SJSA1 (cell line): ENCODE data around the gene PTPRO. TPM values are rescaled to one million over a fixed set of nuclear protein-coding genes. Genes with fewer than 3 reads are reported as not detected.

ENCODE experiments used
- DNase-seq, 2 experiments: peaks; one replicate each; pipeline ENCODE4 v3.0.0-alpha.2; 2015 to 2020; ENCODE audit warnings: low spot score in 2 of 2, low read depth in 1 of 2
- H3K27ac ChIP-seq: fragments of 250-450 bp; sonication (Bioruptor Pico); 2 replicates; pipeline ENCODE4 v1.5.1; 2020; ENCODE audit warnings: mild to moderate bottlenecking, moderate library complexity
- H3K27me3 ChIP-seq: fragments of 250-450 bp; sonication (Bioruptor Pico); replicated peaks from 2 replicates; pipeline ENCODE4 v1.5.1; 2020; ENCODE audit warnings: mild to moderate bottlenecking, moderate library complexity
- H3K36me3 ChIP-seq: fragments of 250-450 bp; sonication (Bioruptor Pico); 2 replicates; pipeline ENCODE4 v1.5.1; 2020; ENCODE audit warnings: mild to moderate bottlenecking
- H3K4me1 ChIP-seq: fragments of 250-450 bp; sonication (Bioruptor Pico); replicated peaks from 2 replicates; pipeline ENCODE4 v1.6.1; 2021; ENCODE audit warnings: mild to moderate bottlenecking
- H3K4me3 ChIP-seq: fragments of 250-450 bp; sonication (Bioruptor Pico); 2 replicates; pipeline ENCODE4 v1.5.1; 2020; ENCODE audit warnings: mild to moderate bottlenecking
- H3K9me3 ChIP-seq: fragments of 250-450 bp; sonication (Bioruptor Pico); replicated peaks from 2 replicates; pipeline ENCODE4 v1.5.1; 2020; ENCODE audit warnings: mild to moderate bottlenecking
- total RNA-seq: library from RNA; depleted of rRNA; stranded (reverse); fragments of >200 nt; shearing (Covaris generic); gene quantifications from 2 replicates; pipeline ENCODE4 v1.2.3, GENCODE V29; 2014

Gene PTPRO
- total RNA-seq, 1 experiment from 2014 or later = 0.55 TPM

DNA sequence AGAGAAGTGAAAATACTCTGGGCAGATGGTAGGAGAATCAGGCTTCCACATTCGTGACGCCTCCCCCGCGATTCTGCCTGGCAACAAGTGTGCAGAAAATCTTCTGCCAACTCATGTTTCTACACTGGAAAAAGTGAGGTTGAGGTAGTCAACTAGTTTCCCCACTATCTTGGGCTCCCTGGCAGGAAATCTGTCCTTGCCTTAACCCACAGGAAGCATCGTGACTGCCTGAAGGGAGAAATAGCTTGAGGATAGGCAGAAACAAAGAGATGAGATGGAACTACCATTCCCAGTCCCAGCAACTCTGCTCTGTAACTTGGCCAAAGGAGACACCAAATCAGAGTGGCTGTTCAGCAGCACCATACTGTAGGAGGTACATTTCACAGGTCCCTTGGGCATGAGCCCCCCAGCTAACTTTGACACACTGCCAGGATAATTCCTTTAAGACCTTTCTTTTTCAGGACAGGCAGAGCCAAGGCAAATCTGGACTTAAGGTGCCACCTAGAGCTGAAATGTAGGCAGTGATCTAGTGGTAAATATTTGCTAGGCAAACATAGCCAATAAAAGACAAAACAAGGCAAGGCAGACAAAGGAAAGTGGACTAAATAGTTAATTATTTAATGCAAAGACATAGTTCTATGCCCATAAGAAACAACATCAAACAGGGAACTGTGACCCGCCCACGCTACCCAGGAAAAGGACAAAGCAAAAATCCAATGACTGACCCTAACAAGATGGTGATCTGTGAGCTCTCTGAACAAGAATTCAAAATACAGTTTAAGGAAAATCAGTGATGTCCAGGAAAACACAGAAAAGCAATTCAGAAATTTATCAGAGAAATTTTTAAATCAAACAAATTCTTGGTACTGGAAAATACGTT, 205.1 kb downstream of the PTPRO start:
- no peak for DNase-seq
- H3K9me3 ChIP-seq = no peaks in the 10 kb centered on the region
- peaks cover 7% of the 10 kb centered on the region for H3K4me1 ChIP-seq
- H3K27me3 ChIP-seq = no peaks in the 10 kb centered on the region
- H3K27ac ChIP-seq = no peak overlapping the region
- H3K4me3 ChIP-seq = no peak overlapping the region
- H3K36me3 ChIP-seq = no peaks in the 10 kb centered on the region

DNA sequence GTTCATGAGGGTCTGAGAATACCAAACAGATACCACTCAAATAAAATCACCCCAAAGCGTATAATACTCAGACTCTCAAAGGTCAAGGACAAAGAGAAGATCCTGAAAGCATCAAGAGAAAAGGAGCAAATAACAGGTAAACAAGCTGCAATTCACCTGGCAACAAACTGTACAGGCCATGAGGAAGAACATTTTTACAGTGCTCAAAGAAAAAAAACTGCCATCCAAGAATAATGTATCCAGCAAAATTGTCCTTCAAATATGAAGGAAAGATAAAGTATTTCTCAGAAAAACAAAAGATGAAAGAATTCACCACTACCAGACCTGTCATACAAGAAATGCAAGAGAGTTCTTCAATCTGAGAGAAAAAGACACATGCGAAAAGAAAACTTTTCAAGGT, 206.4 kb downstream of the PTPRO start:
- no peaks in the 10 kb centered on the region for H3K36me3 ChIP-seq
- DNase-seq = no peak
- H3K27me3 ChIP-seq = no peaks in the 10 kb centered on the region
- H3K9me3 ChIP-seq = no peaks in the 10 kb centered on the region
- peaks cover 7% of the 10 kb centered on the region for H3K4me1 ChIP-seq
- no peak overlapping the region for H3K4me3 ChIP-seq
- H3K27ac ChIP-seq = no peak overlapping the region

DNA sequence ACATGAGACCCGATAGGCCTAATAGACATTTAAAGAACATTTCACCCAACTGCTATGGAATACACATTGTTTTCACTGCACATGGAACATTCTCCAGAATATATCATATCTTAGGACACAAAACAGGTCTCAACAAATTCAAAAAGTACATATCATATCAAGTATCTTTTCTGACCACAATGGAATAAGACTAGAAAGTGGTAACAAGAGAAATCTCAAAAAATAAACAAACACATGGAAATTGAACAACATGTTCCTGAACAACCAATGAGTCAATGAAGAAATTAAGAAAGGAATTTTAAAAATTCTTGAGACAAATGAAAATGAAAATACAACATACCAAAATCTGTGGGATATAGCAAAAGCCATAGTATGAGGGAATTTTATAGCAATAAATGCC, 208.1 kb downstream of the PTPRO start:
- Histone ChIP-seq H3K4me1 (peaks cover 15% of the 10 kb centered on the region), H3K9me3 (no peaks in the 10 kb centered on the region), H3K27me3 (no peaks in the 10 kb centered on the region), H3K27ac (no peak overlapping the region), H3K36me3 (no peaks in the 10 kb centered on the region), H3K4me3 (no peak overlapping the region)
- DNase-seq = no peak

DNA sequence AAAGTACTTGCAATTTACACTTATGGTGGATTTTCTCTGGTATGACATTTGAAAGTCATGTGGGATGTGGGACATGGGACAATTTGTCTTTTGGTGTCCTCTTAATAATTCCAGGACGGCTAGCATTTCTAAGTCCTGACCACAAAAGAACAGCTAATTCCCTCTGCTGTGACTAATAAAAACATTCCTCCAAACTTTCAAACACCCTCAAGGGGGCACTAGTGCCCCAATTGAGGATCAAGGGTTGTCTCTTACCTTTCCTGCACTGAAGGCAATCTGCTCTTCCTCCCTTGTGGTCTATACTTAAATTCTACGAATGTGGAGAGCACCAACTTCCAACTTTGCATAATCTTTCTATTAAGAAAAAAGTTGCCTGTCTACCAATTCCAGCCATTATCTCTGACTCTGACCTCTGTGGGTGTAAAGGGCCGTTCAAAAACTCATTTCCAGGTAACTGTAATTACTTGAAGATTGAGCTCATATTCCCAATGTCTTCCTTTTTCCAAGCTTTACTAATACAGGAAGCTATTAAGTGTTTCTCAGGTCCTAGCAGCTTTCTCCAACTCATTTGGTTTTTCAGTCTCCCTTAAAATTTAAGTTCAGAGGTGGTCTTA, 210.2 kb downstream of the PTPRO start:
- H3K4me3 ChIP-seq = no peak overlapping the region
- H3K27ac ChIP-seq = no peak overlapping the region
- H3K36me3 ChIP-seq = no peaks in the 10 kb centered on the region
- H3K9me3 ChIP-seq = no peaks in the 10 kb centered on the region
- H3K27me3 ChIP-seq = no peaks in the 10 kb centered on the region
- peak in 1 of 2 experiments; percentile 58 for DNase-seq
- peaks cover 15% of the 10 kb centered on the region for H3K4me1 ChIP-seq

DNA sequence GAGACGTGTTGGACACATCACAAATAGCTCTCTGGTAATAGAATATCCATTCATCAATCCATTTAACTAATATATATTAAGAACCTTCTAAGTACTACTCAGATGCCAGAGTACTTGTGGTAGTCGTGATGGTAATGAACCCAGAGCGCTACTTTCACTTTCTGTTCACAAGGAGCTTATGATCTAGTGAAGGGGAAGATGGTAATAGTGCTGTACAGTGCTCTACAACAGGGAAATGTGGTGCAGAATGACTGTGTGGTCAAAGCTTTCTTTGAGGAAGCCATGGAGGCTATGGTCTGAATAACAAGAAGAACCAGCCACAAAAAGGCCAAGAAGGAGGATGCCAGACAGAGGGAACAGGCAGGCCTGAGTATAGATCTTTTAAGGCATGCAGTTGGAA, 212.0 kb downstream of the PTPRO start:
- Histone ChIP-seq H3K27ac (no peak overlapping the region), H3K4me1 (peaks cover 15% of the 10 kb centered on the region), H3K4me3 (no peak overlapping the region), H3K27me3 (no peaks in the 10 kb centered on the region), H3K9me3 (no peaks in the 10 kb centered on the region), H3K36me3 (no peaks in the 10 kb centered on the region)
- DNase-seq = no peak

DNA sequence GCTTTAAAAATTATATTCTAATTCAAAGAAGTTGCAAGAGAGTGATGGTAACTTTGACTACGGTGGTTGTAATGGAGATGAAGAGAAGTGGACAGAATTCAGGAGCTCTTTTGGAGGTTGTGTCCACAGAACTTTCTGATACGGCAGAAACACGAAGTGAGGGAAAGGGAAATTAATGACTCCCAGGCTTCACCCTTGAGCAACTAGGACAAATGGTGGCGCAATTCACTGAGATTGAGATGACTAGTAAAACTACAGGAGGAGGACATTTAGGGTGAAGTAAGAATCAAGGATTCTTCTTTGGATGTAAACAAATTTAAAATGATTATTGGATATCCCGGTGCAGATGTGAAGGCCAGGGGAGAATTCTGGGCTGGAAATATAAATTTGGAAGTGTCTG, 212.6 kb downstream of the PTPRO start:
- Histone ChIP-seq H3K27ac (no peak overlapping the region), H3K4me3 (no peak overlapping the region), H3K9me3 (no peaks in the 10 kb centered on the region), H3K36me3 (no peaks in the 10 kb centered on the region), H3K27me3 (no peaks in the 10 kb centered on the region), H3K4me1 (peaks cover 15% of the 10 kb centered on the region)
- DNase-seq = no peak

DNA sequence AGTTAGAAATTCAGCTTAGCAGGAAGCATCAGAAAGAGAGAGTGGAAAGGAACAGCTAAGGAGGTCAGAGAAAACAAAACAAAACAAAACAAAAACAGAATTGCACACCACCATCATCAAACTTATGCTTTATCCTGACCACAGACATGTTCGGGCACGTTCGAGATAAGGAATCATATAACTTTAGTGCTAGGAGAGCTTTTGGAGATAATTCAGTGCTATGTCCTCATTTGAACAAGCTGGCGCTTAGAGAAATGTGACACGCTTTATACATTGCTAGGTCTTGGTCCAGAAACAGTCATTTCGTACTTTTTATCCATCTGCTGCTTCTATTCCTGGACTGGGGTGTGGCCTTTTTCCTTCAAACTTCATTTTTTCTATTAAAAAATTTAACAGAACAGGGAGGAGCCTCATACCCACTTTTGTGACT, 213.1 kb downstream of the PTPRO start:
- no peaks in the 10 kb centered on the region for H3K36me3 ChIP-seq
- H3K4me1 ChIP-seq = peaks cover 15% of the 10 kb centered on the region
- no peak for DNase-seq
- H3K9me3 ChIP-seq = no peaks in the 10 kb centered on the region
- no peak overlapping the region for H3K4me3 ChIP-seq
- H3K27me3 ChIP-seq = no peaks in the 10 kb centered on the region
- H3K27ac ChIP-seq = no peak overlapping the region

DNA sequence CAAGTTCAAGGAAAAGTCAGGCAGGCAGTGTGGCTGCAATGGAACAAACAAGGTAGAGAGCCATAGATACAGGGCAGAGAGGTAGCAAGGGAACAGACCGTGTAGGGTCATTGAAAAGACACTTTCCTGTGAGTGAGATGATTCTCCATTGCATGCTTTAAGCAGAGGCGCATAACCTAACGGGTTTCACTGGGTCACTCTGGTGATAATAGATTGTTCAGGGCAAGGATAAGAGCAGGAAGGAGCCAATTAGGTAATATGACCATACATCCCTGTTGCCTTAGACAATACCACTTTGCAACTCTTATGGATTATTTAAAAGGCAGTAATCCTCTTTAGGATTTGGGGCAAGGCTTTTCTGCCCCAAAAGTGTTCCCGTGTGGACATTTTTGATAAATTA, 214.1 kb downstream of the PTPRO start:
- H3K36me3 ChIP-seq = no peaks in the 10 kb centered on the region
- no peaks in the 10 kb centered on the region for H3K27me3 ChIP-seq
- DNase-seq = no peak
- peaks cover 23% of the 10 kb centered on the region for H3K4me1 ChIP-seq
- no peak overlapping the region for H3K27ac ChIP-seq
- H3K9me3 ChIP-seq = no peaks in the 10 kb centered on the region
- H3K4me3 ChIP-seq = no peak overlapping the region

DNA sequence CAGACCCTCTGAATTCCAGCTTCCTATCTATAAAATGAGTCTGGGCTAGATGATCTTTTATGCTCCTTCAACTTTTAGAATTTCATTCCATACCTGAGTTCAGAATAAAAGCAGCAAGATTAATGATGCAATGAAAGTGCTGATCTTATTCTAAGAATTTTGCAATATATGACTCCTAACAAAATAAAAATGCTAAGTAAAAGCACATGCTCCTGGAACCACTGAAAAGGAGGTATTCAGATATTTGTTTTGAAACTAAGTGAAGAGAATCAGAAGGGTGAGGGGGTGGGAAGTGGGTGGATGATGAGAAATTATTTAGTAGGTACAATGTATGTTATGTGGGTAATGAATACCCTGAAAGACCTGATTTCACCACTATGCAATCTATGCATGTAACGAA, 216.6 kb downstream of the PTPRO start:
- Histone ChIP-seq H3K9me3 (no peaks in the 10 kb centered on the region), H3K36me3 (no peaks in the 10 kb centered on the region), H3K4me3 (no peak overlapping the region), H3K27ac (no peak overlapping the region), H3K4me1 (peaks cover 30% of the 10 kb centered on the region), H3K27me3 (no peaks in the 10 kb centered on the region)
- no peak for DNase-seq

DNA sequence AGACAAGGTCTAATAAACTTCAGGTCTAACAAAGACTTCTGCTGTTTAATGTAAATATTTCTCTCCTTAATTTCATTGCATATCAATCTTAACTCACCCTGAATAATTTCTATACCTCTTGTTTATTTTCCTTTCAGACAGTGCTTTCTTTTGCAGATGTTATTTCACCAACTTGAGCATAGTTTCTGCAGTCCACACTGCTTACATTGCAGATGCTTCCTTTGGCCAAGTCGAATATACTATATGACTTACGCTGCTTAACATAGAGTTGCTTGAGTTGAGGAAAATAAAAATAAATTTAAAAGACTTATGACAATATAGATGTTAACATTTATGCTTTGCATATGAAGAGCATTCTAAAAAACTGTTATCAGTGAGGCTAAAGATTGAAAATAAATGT, 217.7 kb downstream of the PTPRO start:
- Histone ChIP-seq H3K9me3 (no peaks in the 10 kb centered on the region), H3K27me3 (no peaks in the 10 kb centered on the region), H3K27ac (peak overlapping the region; percentile 40), H3K4me1 (peaks cover 23% of the 10 kb centered on the region), H3K36me3 (no peaks in the 10 kb centered on the region), H3K4me3 (no peak overlapping the region)
- no peak for DNase-seq

DNA sequence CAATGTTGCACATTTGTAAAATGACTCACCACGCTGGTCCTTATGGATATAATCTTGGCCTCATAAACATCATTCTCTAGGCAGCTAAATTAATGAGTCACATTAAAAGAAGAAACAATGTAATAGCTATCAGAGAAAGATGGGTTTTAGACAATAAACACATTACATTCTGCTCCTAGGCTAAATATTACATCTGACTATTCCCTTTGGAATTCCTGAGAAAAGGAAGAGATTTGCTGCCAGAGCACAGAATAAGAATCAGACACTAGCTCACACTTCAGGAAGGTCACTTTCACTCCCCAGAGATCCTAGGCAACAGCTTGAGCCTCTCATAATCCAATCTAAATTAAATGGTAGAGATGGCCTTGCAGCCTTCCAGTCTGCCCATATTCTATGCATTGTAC, 218.2 kb downstream of the PTPRO start:
- peak overlapping the region; percentile 71 for H3K27ac ChIP-seq
- H3K4me3 ChIP-seq = no peak overlapping the region

DNA sequence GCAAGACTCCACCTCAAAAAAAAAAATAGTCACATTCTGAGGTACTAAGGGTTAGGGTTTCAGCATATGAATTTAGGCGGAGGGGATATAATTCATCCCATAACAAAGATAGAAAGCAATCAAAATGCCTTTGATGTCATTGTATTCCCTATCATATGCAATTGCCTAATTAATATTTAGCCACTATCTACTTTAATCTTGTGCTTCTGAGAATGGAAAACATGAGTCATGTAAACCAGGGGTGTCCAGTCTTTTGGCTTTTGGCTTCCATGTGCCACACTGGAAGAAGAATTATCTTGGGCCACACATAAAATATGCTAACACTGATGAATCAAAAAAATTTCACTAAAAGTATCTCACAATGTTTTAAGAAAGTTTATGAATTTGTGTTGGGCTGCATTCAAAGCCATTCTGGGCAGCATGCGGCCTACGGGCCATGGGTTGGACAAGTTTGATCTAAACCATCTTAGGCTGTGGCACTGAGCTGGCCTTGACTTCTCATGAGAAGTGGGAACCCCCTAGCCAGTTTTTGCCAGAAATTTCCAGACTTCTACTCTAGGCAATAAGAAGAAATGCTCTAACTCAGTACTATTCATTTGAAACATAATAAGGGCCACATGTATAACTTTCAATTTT, 219.8 kb downstream of the PTPRO start:
- Histone ChIP-seq H3K27ac (no peak overlapping the region), H3K27me3 (no peaks in the 10 kb centered on the region), H3K9me3 (no peaks in the 10 kb centered on the region), H3K4me3 (no peak overlapping the region), H3K4me1 (peaks cover 23% of the 10 kb centered on the region), H3K36me3 (no peaks in the 10 kb centered on the region)
- DNase-seq = no peak

More for the DNA sequence above, 218.2 kb downstream of the PTPRO start:
- Histone ChIP-seq H3K4me1 (peaks cover 23% of the 10 kb centered on the region), H3K36me3 (no peaks in the 10 kb centered on the region), H3K27me3 (no peaks in the 10 kb centered on the region), H3K9me3 (no peaks in the 10 kb centered on the region)
- DNase-seq = peak in 1 of 2 experiments; percentile 74

DNA sequence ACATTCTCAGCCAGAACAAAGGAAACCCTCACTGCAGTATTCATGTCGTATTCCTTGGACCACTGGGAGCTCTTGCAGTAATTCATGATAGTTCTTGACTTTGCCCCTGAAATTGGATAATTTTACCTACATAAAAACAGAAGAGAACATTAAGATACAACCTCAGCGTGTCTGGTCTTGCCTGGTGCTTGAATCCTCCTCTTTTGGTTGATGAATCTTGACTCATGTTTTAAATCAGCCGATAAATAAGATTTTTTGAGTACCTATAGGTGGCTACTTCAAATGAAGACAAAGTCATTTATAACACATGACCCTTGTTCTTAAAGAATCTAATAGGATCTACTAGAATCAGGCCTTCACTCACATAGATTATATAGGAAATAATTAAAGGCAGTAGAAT, 221.0 kb downstream of the PTPRO start:
- peaks cover 23% of the 10 kb centered on the region for H3K4me1 ChIP-seq
- H3K4me3 ChIP-seq = no peak overlapping the region
- DNase-seq = no peak
- no peaks in the 10 kb centered on the region for H3K9me3 ChIP-seq
- no peak overlapping the region for H3K27ac ChIP-seq
- no peaks in the 10 kb centered on the region for H3K36me3 ChIP-seq
- H3K27me3 ChIP-seq = no peaks in the 10 kb centered on the region

DNA sequence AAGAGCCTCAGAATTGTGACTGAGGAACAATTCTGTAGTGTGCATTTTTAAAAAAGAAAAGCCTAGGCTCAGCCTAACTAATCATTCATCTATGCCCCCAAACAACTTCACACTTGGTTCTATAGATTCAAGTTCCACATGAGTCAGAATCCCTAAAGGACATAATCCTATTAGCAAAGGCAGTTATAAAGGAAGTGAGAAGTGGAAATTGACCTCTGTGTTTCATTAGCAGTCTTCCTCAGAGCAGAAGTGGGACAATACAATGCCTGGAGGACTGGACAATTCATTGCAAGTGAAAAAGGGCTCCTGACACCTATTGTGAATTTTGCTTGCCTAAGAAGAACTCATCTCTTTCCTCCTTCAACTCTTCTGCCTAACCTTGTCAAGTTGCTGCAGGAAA, 222.3 kb downstream of the PTPRO start:
- Histone ChIP-seq H3K27me3 (no peaks in the 10 kb centered on the region), H3K27ac (no peak overlapping the region), H3K4me1 (peaks cover 23% of the 10 kb centered on the region), H3K9me3 (no peaks in the 10 kb centered on the region), H3K4me3 (no peak overlapping the region), H3K36me3 (no peaks in the 10 kb centered on the region)
- DNase-seq = no peak
